Esophagus (tissue), 2 donors: Measurements from ENCODE around the gene HTD2. TPM values are rescaled to one million over a fixed set of nuclear protein-coding genes. Genes with fewer than 3 reads are reported as not detected.

Source experiments
- H3K27ac ChIP-seq, 2 donors: one replicate each; pipeline ENCODE4 v1.5.1; 2013; ENCODE audit warnings: low read depth in 2 of 2, mild to moderate bottlenecking in 2 of 2, inconsistent platforms in 1 of 2, low read length in 1 of 2, moderate library complexity in 1 of 2
- H3K27me3 ChIP-seq, 2 donors: one replicate each; pipeline ENCODE4 v1.6.1; 2013; ENCODE audit warnings: low read length in 2 of 2, control low read depth in 1 of 2, mild to moderate bottlenecking in 1 of 2; ENCODE audit not compliant: insufficient read depth in 2 of 2, control insufficient read depth in 1 of 2
- H3K36me3 ChIP-seq, 2 donors: one replicate each; pipeline ENCODE4 v1.6.1; 2013; ENCODE audit warnings: low read length in 1 of 2; ENCODE audit not compliant: control insufficient read depth in 2 of 2, insufficient read depth in 2 of 2
- H3K4me1 ChIP-seq, 2 donors: one replicate each; pipeline ENCODE4 v1.6.1; 2013; ENCODE audit warnings: low read length in 1 of 2; ENCODE audit not compliant: control insufficient read depth in 2 of 2, insufficient read depth in 2 of 2
- H3K4me3 ChIP-seq, 2 donors: one replicate each; pipeline ENCODE4 v1.5.1; 2013; ENCODE audit warnings: low read length in 2 of 2, mild to moderate bottlenecking in 2 of 2, low read depth in 1 of 2, moderate library complexity in 1 of 2
- H3K9me3 ChIP-seq, 2 donors: one replicate each; pipeline ENCODE4 v1.6.1; 2013; ENCODE audit warnings: mild to moderate bottlenecking in 2 of 2, low read depth in 1 of 2, low read length in 1 of 2, moderate library complexity in 1 of 2; ENCODE audit not compliant: control insufficient read depth in 2 of 2, insufficient read depth in 1 of 2
- WGBS, 2 donors: extraction: QIAGEN DNeasy Blood & Tissue Kit; methylation state at CpG; one replicate each; pipeline ENCODE4 v1.1.7; 2013; 5-methylcytosine and 5-hydroxymethylcytosine counted together
- polyA plus RNA-seq, 2 donors: library from polyadenylated mRNA; stranded (reverse); fragments of 200-250 nt; gene quantifications; one replicate each; pipeline ENCODE4 v1.2.3, GENCODE V29; 2013
- donor health status: healthy with polysubstance abuse.
- donor health status: Bipolar disorder and iron deficiency.

The HTD2 gene
- polyA plus RNA-seq, 2 donors: 1.3 to 5.9 TPM

DNA sequence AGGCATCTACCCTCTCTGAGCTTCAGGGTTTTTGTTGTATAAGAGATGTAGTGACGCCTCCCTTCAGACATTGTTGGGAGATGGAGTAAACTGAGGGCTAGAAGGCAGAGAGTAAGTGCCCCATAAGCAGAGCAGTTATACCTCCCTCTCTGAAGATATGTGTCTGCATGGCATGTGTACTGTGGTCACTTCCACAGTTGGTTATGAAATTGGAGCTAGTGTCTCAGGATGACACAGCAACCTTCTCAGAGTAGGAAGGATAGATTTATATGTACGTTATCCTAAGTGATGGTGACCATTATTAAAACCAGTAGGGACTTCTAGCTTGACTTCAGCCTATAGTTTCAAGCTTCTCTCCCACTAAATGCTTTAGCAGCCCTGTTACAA is 44.3 kb downstream of the HTD2 start:
- Histone ChIP-seq H3K4me3 (no peak overlapping the region), H3K27me3 (no peaks in the 10 kb centered on the region), H3K27ac (no peak overlapping the region), H3K4me1 (peaks cover 7 to 11% of the 10 kb centered on the region in 2 donors), H3K36me3 (peaks cover 2 to 4% of the 10 kb centered on the region in 2 donors), H3K9me3 (no peaks in the 10 kb centered on the region)
- 91 to 95% methylated on average over 2 of the region's 2 CpGs for WGBS, 2 donors

DNA sequence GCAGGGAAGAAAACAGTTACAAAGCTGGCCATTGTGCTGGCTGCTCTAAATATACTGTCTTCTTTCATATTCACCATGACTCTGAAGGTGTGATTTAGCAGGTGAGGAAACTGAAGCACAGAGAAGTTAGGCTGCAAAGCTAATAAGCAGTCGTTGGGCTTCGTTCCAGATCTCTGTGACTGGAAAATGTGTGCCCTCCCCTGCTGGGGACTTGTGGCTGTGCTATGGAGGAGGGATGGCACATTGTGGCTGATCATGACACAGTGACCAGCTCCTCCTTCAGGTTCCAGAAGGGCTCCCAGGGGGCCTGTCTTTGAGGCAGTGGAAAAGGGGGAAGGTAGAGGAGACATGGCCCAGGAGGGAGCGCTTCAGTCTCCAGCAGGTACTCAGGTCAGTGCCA is 45.6 kb downstream of the HTD2 start:
- 82 to 87% methylated on average over 3 of the region's 3 CpGs for WGBS, 2 donors
- peaks cover 2 to 4% of the 10 kb centered on the region in 2 donors for H3K36me3 ChIP-seq
- peaks cover 7 to 9% of the 10 kb centered on the region in 2 donors for H3K4me1 ChIP-seq
- no peaks in the 10 kb centered on the region for H3K27me3 ChIP-seq
- H3K27ac ChIP-seq: no peak overlapping the region
- no peak overlapping the region for H3K4me3 ChIP-seq
- no peaks in the 10 kb centered on the region for H3K9me3 ChIP-seq

DNA sequence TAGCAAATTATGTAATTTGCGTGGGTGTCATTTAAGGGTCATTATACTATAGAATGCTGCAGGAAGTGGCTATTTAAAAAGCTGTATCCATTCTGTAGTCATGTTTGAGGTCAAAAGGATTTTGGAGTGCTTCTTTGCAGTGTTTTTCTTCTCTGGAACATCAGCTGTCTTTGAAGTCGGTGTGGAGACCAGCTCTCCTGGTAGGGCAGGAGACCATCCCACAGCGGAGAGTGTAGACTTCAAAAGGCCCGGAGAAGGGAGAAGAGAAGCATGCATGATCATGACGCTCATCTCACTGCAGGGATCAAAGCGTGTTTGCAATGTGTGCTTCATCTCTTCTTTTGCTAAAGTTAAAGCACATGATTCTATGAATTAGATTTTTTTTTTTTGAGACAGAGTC is 46.3 kb downstream of the HTD2 start:
- no peak overlapping the region for H3K4me3 ChIP-seq
- H3K36me3 ChIP-seq: peaks cover 2 to 4% of the 10 kb centered on the region in 2 donors
- H3K27ac ChIP-seq: no peak overlapping the region
- peaks cover 7 to 9% of the 10 kb centered on the region in 2 donors for H3K4me1 ChIP-seq
- no peaks in the 10 kb centered on the region for H3K27me3 ChIP-seq
- no peaks in the 10 kb centered on the region for H3K9me3 ChIP-seq
- 88 to 89% methylated on average over 6 of the region's 6 CpGs for WGBS, 2 donors

DNA sequence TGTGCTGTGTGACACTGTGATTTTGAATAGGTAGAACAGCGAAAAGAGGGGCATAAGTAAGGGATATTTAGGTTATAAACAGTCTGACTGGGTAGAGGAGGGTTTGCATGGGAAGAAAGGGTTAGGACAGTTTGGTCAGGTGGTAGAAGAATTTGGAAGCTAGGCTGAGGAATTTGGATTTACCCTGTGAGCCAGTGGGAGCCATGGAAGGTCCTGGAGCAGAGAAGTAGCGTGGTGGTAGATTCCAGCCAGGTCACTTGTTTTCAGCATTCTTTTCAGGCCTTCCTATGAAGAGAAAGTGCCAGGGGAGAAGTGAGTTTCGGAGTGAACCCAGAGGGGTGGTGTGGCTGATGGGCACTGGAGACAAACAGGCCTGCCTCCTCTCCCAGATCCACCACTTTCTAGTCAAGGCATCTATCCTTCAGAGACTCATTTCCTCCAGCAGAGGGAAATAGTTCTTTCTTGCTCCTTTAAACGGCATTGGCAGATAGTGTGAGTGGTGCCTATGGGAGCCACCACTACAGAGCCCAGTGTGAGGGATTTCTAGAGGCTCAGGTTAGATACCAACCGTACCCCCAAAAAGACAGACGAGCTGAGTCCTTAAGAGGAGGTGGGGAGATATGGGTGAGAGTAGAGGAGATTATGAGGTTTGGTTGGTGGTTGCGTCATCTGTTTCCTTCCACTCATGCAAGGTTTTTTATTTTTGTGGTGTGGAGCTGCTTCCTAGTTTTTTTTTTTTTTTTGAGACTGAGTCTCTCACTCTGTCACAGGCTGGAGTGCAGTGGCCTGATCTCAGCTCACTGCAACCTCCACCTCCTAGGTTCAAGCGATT is 47.6 kb downstream of the HTD2 start:
- H3K36me3 ChIP-seq: peaks cover 2 to 4% of the 10 kb centered on the region in 2 donors
- H3K27ac ChIP-seq: no peak overlapping the region
- WGBS, 2 donors: 86% methylated on average over 8 of the region's 8 CpGs
- peaks cover 7 to 9% of the 10 kb centered on the region in 2 donors for H3K4me1 ChIP-seq
- no peaks in the 10 kb centered on the region for H3K27me3 ChIP-seq
- H3K4me3 ChIP-seq: no peak overlapping the region
- no peaks in the 10 kb centered on the region for H3K9me3 ChIP-seq

DNA sequence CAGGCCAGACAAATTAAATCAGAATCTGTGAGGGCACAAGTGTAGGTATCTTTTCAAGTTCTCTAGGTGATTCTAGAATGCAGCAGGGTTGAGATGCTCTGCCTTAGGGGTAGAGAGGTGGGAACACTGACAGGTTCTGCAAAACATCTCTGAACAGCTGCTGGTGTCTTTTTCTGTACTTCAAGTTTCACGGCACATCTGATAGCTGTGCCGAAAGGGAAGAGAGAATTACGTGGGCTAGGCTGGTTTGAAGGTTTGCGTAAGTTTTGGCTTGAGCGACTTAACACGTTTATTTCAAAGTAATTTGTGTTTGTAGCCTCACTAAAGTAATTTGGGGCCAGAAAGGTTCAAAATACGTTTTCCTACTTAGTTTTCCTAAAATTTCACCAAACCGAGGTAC is 48.9 kb downstream of the HTD2 start:
- WGBS, 2 donors: 86 to 92% methylated on average over 8 of the region's 8 CpGs
- H3K27me3 ChIP-seq: no peaks in the 10 kb centered on the region
- H3K36me3 ChIP-seq: peaks cover 2 to 4% of the 10 kb centered on the region in 2 donors
- H3K4me3 ChIP-seq: no peak overlapping the region
- no peaks in the 10 kb centered on the region for H3K9me3 ChIP-seq
- no peak overlapping the region for H3K27ac ChIP-seq
- peaks cover 4 to 7% of the 10 kb centered on the region in 2 donors for H3K4me1 ChIP-seq

DNA sequence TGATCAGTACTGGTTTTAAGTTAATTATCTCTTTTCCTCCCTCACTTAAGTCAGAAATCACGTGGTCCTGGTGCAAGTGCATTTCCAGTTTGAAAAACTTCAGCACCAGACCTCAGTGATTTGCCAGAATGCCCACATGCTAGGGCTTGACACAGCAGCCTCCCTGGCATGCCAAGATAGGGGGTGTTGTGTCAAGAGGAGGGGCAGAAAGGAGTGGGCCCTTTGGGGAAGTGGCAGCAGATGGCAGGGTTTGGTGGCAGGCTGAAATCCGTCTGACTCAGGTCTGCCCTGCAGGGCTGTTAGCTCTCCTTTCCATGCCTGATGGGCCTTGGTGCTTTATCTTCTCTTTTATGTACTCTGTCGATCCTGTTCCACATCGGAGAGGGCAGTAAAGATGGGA is 49.7 kb downstream of the HTD2 start:
- Histone ChIP-seq H3K4me1 (peaks cover 0 to 7% of the 10 kb centered on the region in 2 donors), H3K9me3 (no peaks in the 10 kb centered on the region), H3K36me3 (peaks cover 0 to 2% of the 10 kb centered on the region in 2 donors), H3K27me3 (no peaks in the 10 kb centered on the region), H3K27ac (no peak overlapping the region), H3K4me3 (no peak overlapping the region)
- WGBS, 2 donors: 32 to 33% methylated on average over 4 of the region's 4 CpGs

DNA sequence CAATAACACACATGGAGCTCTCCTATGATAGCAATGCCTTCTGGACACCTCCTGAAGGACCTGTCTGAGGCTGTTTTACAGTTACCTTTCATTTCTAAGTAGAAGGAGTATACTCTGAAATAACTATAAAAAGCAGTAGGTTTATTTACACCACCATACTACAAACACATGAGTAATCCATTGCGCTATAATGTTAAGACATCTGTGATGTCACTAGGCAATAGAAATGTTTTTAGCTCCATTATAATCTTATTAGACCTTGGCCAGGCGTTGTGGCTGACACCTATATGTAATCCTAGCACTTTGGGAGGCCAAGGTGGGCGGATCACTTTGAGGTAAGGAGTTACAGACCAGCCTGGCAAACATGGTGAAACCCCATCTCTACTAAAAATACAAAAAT is 51.1 kb downstream of the HTD2 start:
- H3K4me3 ChIP-seq: no peak overlapping the region
- WGBS, 2 donors: 87 to 91% methylated on average over 3 of the region's 3 CpGs
- no peak overlapping the region for H3K27ac ChIP-seq

DNA sequence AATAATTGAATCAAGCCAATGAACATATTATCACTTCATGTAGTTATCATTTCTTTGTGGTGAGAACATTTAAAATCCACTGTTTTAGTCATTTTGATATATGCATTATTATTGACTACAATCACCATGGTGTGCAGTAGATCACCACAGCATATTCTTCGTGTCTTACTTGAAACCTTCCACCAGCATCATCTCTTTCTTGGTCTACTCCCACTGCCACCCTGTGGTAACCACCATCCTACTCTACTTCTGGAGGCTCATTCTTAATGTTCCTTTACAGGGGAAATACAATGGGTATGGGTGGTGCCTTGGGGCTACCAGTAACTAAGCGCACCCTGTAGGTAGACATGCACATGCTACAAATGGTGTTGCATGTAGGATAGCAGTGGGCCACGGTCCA is 51.8 kb downstream of the HTD2 start:
- Histone ChIP-seq H3K27ac (no peak overlapping the region), H3K4me1 (no peaks in the 10 kb centered on the region), H3K36me3 (no peaks in the 10 kb centered on the region), H3K9me3 (no peaks in the 10 kb centered on the region), H3K4me3 (no peak overlapping the region), H3K27me3 (no peaks in the 10 kb centered on the region)
- WGBS, 2 donors: 90 to 96% methylated on average over 3 of the region's 3 CpGs

More for the DNA sequence above, 51.1 kb downstream of the HTD2 start:
- Histone ChIP-seq H3K27me3 (no peaks in the 10 kb centered on the region), H3K36me3 (peaks cover 0 to 2% of the 10 kb centered on the region in 2 donors), H3K9me3 (no peaks in the 10 kb centered on the region), H3K4me1 (peaks cover 0 to 2% of the 10 kb centered on the region in 2 donors)

DNA sequence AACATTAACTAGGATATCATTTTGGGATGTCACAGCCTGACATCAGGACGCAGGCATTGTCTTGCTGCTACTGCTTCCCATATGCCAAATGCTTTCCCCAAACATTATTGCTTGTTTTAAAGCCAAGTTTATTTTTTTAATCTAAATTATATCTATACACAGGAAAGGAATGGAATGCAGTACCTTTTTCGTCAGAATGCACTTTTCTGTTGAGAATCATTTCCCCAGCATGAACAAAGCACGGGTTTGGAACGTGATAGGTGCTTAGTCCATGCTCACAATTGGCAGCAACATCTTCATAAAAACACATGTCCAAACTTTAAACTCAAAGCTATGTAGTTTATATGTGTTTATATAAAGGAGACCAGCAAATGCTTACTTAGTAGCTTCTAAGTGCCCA is 52.5 kb downstream of the HTD2 start:
- Histone ChIP-seq H3K4me3 (no peak overlapping the region), H3K27me3 (no peaks in the 10 kb centered on the region), H3K4me1 (no peaks in the 10 kb centered on the region), H3K9me3 (no peaks in the 10 kb centered on the region), H3K27ac (no peak overlapping the region), H3K36me3 (no peaks in the 10 kb centered on the region)
- WGBS, 2 donors: 78 to 79% methylated on average over 4 of the region's 4 CpGs

DNA sequence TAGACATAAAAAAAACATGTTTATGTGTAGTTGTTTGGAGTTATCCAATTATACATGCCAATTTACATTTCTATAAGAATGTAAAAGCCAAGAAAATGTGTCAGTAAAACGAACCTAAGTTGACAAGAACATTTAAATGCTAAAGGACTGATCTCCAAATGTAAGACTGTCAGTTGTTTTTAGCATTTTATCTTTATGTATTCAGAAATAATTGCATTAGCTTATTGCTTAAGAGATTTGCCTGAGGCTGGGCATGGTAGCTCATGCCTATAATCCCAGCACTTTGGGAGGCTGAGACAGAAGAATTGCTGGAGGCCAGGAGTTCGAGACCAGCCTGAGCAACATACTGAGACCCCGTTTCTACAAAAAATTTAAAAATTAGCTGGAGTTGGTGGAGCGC is 53.3 kb downstream of the HTD2 start:
- no peaks in the 10 kb centered on the region for H3K27me3 ChIP-seq
- WGBS, 2 donors: 78 to 81% methylated on average over 4 of the region's 4 CpGs
- H3K36me3 ChIP-seq: no peaks in the 10 kb centered on the region
- H3K27ac ChIP-seq: no peak overlapping the region
- H3K4me3 ChIP-seq: no peak overlapping the region
- no peaks in the 10 kb centered on the region for H3K9me3 ChIP-seq
- no peaks in the 10 kb centered on the region for H3K4me1 ChIP-seq
